Nephron progenitor cell (in vitro differentiated cells): ENCODE results near the gene TBL1XR1.

Source experiments
- DNase-seq: peaks from one replicate; pipeline ENCODE4 v3.0.0; 2021
- H3K27ac Mint-ChIP-seq: 2 replicates; pipeline ENCODE4 v1.8.0; 2021; ENCODE audit warnings: mild to moderate bottlenecking, moderate library complexity, mixed read lengths
- H3K27me3 Mint-ChIP-seq: 2 replicates; pipeline ENCODE4 v1.8.0; 2021; ENCODE audit warnings: mild to moderate bottlenecking, low read depth, mixed read lengths; ENCODE audit not compliant: poor library complexity
- H3K36me3 Mint-ChIP-seq: 2 replicates; pipeline ENCODE4 v1.8.0; 2021; ENCODE audit warnings: low read depth, mixed read lengths
- H3K4me1 Mint-ChIP-seq: 2 replicates; pipeline ENCODE4 v1.8.0; 2021; ENCODE audit warnings: mixed read lengths
- H3K4me3 Mint-ChIP-seq: 2 replicates; pipeline ENCODE4 v1.8.0; 2021; ENCODE audit warnings: mild to moderate bottlenecking, moderate library complexity, mixed read lengths
- H3K9me3 Mint-ChIP-seq: 2 replicates; pipeline ENCODE4 v1.8.0; 2021; ENCODE audit warnings: mild to moderate bottlenecking, moderate library complexity, mixed read lengths
- TF ChIP-seq, protein P1 (sequence below): fragments of 200-600 bp; sonication (generic); IDR thresholded peaks from 2 replicates; pipeline ENCODE4 v1.5.0; 2021; ENCODE audit warnings: antibody characterized with exemption

The TBL1XR1 gene

DNA sequence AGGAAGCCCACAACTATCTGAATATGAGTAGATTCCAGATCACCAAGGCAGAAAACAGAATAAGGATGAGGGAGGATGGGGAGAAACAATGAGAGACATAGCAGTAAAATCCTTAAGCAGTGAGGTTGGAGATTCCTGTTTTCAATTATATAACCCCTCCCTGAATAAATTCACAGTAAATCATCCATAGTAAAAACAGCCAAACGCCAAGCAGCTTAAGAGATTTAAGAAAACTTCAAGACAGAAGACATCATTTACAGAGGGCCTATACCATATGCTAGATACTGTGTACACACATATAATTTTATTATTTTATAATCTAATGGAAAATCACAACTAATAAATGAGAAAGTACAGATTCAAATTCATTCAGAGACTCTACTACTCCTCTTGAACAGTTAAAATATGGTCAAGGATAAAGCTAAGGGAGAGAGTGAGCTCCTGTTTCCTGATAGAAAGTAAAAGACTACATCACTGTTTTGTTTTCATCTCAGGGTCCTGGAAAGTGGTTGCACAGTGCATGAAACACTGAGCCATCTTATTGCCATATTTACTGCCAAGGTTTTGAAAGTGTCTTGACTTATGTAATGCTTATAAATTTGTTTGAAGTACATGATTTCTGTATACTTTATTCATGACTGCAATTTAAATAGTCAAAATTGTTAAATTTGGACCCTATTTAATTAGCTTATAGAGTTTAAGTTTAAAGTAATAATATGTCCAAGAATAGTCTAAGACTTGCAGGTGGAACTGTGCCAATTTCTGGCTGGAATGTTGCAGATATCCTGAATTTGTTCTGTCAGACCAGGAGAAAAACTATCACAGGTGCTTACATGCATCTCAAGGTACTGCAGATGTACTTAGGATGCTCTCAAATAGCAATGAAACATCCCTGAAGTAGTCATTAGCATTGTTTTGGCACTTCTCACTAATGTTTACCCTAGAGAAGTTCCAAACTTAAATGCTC is 141.4 kb downstream of the TBL1XR1 start:
- no peaks in the 10 kb centered on the region for H3K27me3 Mint-ChIP-seq
- H3K9me3 Mint-ChIP-seq, result no peaks in the 10 kb centered on the region
- TF ChIP-seq, protein P1, sequence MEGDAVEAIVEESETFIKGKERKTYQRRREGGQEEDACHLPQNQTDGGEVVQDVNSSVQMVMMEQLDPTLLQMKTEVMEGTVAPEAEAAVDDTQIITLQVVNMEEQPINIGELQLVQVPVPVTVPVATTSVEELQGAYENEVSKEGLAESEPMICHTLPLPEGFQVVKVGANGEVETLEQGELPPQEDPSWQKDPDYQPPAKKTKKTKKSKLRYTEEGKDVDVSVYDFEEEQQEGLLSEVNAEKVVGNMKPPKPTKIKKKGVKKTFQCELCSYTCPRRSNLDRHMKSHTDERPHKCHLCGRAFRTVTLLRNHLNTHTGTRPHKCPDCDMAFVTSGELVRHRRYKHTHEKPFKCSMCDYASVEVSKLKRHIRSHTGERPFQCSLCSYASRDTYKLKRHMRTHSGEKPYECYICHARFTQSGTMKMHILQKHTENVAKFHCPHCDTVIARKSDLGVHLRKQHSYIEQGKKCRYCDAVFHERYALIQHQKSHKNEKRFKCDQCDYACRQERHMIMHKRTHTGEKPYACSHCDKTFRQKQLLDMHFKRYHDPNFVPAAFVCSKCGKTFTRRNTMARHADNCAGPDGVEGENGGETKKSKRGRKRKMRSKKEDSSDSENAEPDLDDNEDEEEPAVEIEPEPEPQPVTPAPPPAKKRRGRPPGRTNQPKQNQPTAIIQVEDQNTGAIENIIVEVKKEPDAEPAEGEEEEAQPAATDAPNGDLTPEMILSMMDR, result no peak
- peaks cover 18% of the 10 kb centered on the region for H3K36me3 Mint-ChIP-seq
- no peak overlapping the region for H3K4me3 Mint-ChIP-seq
- DNase-seq, result no peak
- H3K27ac Mint-ChIP-seq, result peak overlapping the region; percentile 45
- H3K4me1 Mint-ChIP-seq, result peaks cover 14% of the 10 kb centered on the region

DNA sequence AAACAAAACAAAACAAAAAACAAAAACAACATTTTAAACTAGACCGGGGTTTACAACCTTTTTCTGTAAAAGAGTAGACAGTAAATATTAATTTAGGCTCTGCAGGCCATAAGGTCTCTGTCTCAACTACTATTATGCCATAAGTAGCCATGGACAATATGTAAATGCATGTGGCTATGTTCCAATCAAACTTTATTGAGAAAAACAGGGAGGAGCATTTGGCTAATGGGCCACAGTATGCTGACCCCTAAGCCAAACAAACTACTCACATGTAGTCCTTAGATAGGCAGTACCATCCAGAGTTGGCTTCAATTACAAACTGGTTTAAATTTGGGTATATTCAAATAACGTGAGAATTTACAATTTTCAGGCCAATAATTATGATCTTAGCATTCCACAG is 144.2 kb downstream of the TBL1XR1 start:
- no peaks in the 10 kb centered on the region for H3K9me3 Mint-ChIP-seq
- no peak for DNase-seq
- H3K36me3 Mint-ChIP-seq, result peaks cover 39% of the 10 kb centered on the region
- H3K27me3 Mint-ChIP-seq, result no peaks in the 10 kb centered on the region
- peaks cover 14% of the 10 kb centered on the region for H3K4me1 Mint-ChIP-seq
- H3K27ac Mint-ChIP-seq, result no peak overlapping the region
- TF ChIP-seq, protein P1, result no peak
- no peak overlapping the region for H3K4me3 Mint-ChIP-seq

DNA sequence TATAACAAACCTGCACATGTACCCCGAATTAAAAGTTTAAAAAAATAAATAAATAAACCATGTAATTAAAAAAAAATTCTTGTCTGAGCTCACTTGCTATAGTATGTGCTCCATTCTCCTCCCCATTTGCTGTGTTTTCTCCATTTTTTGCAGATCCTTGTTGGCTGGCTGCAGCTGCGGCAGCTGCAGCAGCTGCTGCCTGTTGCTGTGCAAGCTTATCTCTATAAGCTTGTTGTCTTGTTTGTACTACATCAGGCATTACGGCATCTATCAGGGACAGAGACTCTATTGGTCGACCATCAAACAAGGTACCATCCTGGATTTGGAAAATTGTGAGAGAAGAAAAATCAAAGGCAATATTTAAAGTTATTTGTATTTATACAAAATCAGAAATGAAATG is 145.9 kb downstream of the TBL1XR1 start:
- Mint-ChIP-seq H3K27ac (peak overlapping the region; percentile 28), H3K36me3 (peaks cover 51% of the 10 kb centered on the region), H3K27me3 (no peaks in the 10 kb centered on the region), H3K9me3 (no peaks in the 10 kb centered on the region), H3K4me1 (peaks cover 14% of the 10 kb centered on the region), H3K4me3 (no peak overlapping the region)
- TF ChIP-seq, protein P1, result no peak
- no peak for DNase-seq

DNA sequence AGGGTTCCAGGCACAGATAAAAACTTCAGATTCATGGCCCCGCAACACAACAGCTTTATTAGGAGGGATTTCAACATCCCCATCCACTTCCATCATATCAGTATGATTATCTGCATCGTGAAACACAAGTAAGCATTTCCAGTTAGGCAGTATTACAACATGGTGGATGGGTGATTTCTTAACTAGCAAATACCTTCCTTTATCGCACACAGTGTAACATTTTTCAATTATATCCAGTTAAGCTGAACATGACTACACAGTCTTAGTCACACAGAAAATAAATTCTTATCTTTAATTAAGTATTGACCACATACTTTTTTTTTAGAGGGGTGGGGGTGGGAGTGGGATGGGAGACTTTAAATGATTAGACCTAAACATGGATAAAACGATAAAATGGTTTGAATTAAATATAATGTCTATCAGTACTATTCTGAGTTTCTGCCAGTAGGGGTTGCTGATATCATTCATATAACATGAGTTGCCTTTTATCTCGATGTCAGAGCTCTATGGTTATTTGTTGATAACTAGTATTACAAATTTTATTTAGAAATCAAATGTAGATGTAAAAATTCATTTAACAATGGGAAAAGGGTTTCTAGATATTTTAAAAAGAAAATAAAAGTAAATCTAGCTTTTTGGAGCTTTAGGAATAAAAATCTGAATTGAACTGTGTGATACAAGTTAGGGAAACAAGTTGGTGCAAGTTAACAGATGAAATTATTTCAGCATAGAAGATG is 146.6 kb downstream of the TBL1XR1 start:
- TF ChIP-seq, protein P1, result peak; percentile 23
- no peaks in the 10 kb centered on the region for H3K9me3 Mint-ChIP-seq
- peaks cover 58% of the 10 kb centered on the region for H3K36me3 Mint-ChIP-seq
- peak overlapping the region; percentile 64 for H3K27ac Mint-ChIP-seq
- H3K4me3 Mint-ChIP-seq, result no peak overlapping the region
- H3K27me3 Mint-ChIP-seq, result no peaks in the 10 kb centered on the region
- DNase-seq, result no peak
- peaks cover 12% of the 10 kb centered on the region for H3K4me1 Mint-ChIP-seq

DNA sequence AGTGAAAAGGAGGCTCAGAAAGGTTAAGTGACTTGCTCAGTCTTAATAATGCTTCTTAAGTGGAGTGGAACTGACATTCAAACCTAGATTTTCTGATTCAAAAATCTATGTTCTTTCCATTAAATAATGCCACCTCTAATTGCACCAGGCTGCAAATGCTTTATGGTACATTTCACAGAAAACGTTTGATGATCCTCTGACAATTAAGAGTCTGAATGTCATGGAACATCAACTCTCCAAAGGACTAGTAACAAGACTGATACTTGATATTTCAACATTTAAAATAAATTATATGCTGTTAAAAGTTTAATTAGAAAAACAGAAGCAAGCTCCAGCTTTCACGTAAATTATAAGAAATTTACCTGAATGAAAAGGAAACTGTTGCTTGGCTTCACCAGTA is 151.5 kb downstream of the TBL1XR1 start:
- H3K36me3 Mint-ChIP-seq, result peaks cover 88% of the 10 kb centered on the region
- no peak for DNase-seq
- H3K4me3 Mint-ChIP-seq, result no peak overlapping the region

More for the DNA sequence above, 151.5 kb downstream of the TBL1XR1 start:
- Mint-ChIP-seq H3K4me1 (peaks cover 12% of the 10 kb centered on the region), H3K27ac (no peak overlapping the region), H3K27me3 (no peaks in the 10 kb centered on the region), H3K9me3 (peaks cover 5% of the 10 kb centered on the region)
- TF ChIP-seq, protein P1, result no peak
